ENCODE measurements around the gene PLXND1.

DNA sequence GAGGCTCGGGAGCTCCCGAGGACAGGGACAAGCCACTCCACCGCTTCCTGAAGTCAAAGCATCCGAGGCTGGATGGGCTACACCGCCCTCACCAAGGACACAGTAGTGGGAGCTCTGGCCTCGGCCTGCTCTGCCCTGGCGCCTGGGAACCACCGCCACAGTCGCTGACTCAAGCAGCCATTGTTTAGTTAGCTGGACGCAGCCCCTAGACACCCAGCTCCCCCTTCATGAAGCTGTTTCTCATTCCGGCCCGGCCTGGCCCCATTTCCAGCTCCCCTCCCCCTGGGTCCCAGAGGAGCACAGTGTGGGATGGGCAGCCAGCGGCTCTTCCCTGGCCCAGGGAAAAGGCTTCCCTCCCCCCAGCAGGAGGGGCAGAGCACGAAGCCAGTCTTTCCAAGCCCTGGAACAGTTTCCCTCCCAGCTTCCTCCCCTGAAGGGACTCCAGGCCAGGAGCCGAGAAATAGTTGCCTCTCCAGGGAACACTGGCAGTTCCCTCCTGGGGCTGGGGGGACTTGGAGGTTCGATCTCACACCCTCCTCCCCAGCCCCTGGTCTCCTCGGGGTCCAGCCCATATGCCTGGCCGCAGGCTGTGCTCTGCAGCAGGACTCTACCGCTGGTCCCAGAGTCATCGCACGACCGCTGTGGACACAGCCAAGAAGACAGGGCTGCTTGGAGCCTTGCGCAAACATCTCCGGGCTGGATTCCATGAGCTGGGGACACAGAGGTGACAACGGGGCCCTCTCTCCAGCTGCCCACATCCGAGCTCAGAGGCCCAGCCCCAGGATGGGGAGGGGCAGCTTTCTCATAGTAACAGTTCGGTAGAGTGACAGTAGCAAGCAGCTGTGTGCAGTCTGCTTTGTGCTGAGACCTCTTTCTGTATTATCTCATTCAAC, 10.0 kb downstream of the PLXND1 start:
- TF ChIP-seq EZH2 (IDR thresholded peaks at IDR 0.05) (no peak), POLR2AphosphoS5 (IDR thresholded peaks at IDR 0.05; ENCODE audit: borderline replicate concordance, low read depth, low read length) (no peak; the same call in 1 of the 2 replicates), FOXP2 (optimal IDR thresholded peaks at IDR 0.05; ENCODE audit: control extremely low read depth, extremely low read length, insufficient read depth) (no peak)
